Epidermal melanocyte (primary cell): ENCODE measurements around the gene GRB10.

Experiments used
- DNase-seq: peaks from one replicate; pipeline ENCODE4 v3.0.0; 2011; ENCODE audit warnings: low spot score; ENCODE audit not compliant: insufficient read length

Gene GRB10

DNA sequence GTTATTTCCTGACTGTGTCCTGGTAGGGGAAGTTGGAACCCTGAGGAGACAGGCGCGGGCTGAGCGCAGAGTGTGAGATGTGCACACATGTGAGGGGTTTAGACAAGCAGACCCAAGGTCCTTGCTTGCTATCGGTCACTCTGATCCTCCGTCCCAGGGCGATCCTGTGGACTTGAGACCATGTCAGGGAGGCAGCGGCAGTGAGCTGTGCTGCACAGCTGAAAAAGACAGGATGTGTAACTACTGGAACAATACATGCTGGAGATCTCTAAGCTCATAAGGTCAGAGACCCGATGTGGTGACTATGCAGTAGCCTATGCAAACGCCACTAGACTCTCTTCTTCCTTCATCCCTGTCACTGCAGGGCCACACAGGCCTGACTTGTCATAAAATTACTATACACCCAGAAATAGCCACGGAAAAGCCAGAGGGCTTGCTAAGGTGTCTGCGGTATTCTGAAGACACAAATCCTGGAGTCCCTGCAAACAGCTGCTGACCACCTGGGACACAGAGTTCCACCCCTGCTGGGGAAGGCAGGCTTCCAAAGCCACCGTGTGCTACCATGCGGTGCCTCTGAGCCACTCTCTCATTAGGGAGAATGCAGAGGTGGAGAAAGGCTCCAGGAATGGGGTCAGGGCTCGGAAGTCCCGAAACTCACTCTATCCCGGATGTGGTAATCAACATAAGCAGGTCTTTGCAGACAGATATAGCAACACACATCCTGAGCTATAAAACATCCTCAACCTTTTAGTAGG, 126.4 kb downstream of the GRB10 start:
- DNase-seq: no peak

DNA sequence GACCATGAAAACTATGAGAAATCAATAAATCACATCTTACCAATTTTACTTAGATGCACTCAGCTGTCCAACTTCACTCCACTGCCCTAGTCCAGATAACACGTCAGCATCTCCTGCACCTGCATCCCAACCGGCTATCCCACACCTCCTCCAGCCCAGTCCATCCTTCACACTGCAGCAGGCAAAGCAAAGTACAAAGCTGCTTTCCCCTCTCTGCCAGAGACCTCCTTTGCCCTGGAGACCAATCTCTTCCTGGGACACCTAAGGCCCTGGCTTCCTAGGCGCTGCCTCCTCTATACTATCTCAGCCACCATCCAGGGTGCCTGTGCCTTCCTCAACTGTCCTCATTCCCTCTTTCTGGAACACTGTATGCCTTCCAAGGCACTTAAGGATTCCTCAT, 127.2 kb downstream of the GRB10 start:
- DNase-seq: no peak

DNA sequence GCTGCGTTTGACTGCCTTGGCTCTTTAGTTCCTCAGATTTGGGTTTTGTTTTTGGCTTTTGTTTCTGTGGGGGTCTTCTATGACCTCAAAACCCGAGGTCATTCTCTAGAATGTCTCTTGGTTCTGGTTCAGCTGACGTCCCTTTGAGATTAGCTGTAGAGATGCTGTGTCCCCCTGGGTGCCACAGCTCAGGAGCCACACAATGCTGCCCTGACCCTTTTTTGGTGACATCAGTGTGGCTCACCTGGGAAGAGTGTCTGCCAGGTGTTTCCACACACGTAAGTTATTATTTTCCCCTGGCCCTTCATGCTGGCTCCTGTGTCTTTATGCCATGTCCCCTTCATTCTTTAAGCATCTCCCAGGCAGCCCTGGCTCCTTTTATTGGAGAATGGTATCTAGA, 127.7 kb downstream of the GRB10 start:
- no peak for DNase-seq

DNA sequence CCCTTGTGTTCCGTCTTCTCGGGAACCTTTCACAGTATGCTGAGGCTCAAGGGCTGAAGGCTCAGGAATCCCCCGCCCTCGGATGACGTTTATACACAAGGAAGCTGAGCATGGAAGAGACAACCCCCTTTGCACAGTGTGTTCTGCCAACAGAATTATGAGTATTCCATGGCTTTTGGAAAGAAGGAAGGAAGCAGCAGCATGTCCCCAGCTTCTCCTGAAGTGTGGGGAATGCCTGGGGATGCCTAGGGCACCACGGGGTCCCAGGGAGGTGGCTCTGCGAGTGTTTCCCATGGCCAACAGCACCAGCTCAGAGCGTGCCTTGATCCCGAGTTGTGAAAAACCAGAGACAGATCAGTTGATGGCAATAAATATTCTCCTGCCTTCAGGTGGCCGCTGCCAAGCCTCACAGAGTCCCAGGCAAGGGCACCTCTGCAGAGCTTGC, 128.7 kb downstream of the GRB10 start:
- no peak for DNase-seq

DNA sequence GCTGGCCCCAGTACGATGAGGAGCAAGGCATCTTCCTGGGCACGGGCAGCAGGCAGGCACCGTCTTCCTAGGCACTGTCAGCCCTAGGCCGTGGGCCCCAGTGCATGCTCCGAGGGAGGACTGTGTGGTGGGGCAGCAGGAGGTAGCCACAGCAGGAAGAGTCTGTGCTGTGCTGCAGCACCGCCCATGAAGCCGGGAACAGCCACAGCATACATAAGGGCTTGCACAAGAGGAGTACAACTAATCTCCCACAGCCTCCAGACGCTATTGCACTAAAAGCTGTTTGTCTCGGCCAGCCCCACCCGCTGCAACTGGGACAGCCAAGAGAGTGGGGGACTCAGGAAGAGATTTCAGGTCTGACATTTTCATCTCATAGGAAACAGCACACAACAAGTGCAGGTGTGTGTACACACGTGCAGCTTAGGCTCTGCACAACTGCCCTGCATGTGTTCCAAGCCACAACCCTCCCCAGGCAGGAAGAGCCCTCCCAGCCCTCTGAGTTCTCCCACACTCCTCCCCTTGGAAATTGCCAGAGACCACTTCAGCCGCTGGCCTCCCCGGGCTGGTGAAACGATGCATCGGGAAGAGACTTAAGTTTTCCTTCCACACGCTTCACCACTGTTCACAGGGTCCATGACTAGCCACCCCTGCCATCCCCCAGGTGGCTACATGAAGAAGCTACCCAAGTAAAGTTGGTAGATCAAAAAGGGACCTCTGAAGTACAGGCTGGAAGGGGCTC, 129.4 kb downstream of the GRB10 start:
- no peak for DNase-seq

DNA sequence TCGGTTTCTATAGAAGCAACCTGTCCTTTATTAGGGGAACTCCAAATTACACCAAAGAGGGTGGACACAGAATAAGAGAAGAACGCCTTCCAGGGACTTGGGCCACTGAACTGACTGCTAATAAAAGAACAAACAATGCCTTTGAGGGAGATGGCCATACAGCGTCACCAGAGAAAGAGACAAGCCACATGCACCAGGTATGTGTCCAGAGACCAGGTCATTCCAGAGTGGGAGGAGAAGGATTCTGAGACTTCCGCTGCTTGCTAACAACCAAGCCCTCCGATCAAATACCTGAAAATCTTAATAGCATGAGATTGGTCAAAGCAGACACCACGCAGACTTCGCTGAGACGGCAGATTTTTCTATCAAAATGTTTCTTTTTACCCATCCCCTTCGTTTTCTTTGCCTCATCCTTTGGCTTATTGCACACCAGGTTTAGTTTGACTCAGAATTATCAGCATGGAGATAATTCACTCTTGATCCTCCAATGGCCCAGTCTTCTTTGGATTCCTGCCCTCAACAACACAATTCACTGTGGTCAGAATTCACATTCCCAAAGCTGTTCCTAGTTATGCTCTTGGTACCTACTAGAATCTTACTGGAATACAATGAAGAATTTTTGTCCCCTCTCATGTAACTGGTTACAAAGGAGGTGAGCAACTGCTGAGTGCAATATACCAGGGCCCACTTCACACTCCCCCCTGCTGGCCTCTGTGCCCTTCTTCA, 130.1 kb downstream of the GRB10 start:
- no peak for DNase-seq

DNA sequence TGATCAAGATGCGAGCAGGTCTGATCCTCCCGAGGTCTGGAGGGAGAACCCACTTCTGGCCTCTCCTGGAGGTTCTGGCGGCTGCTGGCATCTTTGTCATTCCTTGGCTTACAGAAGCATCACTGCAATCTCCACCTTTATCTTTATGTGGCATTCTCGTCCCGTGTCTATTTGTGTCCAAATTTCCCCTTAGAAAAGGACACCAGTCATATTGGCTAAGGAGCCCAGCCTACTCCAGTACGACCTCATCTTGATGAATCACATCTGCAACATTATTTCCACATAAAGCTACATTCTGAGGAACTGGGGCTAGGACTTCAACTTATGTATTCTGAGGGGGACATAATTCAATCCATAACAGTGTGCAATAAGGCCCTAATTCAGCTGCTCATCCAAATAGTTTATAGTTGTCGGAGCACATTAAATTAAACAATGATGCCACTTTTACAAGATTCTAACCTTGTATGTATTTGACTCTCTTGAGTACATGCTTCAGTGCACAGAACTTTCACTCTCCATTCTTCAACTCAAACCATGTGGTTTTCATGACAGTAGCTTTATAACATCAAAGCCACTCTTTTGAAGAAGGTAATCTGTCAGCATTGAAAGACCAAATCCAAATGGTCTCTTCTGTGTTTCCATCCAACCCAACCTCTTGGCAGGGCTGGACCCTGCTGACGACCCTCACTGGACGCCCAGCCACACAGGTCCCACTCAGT, 131.3 kb downstream of the GRB10 start:
- DNase-seq: no peak

DNA sequence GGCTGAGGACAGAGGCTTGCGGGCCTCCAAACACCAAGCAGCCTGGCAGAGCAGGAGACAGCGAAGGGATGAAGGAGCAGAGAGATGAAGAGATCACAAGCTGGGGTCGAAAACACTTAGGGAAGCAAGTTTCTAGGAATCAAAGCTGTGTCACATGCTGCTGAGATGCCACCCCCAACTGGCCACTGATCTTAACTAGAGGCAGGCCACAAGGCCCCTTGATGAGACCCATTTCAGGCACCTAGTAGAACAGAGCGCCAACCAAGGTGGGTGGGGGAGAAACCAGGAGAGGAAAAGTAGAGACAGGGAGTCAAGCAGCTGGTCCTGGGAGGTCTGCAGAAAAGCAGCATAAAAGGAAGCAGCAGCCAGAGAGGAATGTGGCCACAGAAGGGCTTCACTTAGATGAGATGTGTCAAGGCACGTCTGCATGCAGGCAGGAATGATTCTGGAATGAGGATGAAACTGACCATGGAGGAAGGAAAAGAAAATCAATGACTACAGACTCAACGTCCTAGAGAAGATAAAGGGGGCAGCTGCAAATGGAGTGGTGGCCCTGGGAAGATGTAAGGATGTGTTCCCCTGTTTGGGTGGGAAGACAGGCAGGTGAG, 132.5 kb downstream of the GRB10 start:
- DNase-seq: no peak

DNA sequence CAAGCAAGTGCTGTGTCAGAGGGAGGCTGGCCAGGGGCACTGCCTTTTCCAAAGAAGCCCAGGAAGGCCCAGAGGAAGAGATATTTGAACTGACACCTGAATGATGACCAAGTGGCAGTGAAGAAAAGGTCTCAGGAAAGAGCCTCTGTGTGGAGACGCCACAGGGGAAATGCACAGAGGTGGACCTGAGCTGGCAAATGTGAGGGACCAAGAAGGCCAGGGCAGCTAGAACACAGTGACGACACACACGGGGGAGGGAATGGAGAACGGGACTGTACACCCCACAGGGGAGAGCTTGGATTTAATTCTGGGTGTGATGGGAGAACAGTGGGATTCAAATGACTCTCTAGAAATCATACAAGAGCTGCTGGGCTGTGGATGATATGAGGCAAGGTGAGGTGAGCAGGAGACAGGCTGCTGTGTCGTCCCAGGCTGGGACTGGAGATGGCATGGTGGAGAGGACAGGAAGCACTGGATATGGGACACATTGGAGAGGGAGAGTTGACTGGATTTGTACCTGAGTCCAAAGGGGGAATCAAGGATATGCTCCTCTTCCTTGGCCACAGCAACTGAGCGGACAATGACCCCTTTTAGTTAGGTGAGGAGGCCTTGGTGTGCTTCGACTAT, 133.3 kb downstream of the GRB10 start:
- no peak for DNase-seq

DNA sequence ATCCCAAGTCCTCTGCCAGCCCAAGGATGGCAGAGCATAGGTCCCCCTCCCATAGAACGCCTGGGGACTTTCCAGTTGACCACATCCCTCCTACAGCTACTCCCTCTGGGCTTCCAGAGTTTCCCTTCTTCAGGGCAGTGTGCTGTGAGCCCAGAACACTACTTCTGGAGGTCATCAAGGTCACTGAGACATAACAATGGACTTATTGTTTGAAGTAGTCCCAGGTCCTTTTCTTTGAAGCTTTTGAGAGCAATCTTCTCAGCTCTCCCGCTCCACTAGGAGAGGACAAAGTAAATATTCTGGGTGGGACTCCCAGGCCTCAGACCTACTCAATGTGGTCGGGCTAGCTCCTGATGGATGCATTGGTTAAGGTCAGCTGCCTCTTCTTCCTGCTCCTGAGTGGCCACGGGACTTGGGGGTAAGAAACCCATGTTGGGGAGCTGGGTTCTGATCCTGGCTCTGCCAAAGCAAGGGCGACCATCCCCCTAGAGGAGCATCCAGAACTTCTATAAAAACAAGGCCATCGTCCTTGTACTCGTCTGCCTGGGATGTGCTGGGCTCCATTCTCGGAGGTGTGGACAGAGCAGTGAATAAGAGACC, 134.0 kb downstream of the GRB10 start:
- no peak for DNase-seq

DNA sequence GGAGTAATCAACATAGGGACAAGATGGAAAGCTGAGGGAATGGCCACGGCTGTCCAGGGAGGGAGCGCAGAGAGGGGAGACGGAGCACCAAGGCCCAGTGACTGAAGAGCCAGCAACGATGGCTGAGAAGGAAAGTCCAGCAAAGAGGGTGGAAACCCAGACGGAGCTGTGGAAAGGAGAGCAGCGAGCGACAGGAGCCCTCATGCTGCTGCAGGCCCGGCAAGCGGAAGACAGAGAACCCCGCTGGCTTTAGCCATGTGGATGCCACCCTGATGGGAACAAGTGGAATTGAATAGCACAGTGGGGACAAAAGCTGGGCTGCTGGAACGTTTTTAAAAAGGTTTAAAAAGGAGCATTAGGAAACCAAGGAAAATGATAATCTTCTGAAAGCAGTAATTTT, 134.6 kb downstream of the GRB10 start:
- DNase-seq: no peak

DNA sequence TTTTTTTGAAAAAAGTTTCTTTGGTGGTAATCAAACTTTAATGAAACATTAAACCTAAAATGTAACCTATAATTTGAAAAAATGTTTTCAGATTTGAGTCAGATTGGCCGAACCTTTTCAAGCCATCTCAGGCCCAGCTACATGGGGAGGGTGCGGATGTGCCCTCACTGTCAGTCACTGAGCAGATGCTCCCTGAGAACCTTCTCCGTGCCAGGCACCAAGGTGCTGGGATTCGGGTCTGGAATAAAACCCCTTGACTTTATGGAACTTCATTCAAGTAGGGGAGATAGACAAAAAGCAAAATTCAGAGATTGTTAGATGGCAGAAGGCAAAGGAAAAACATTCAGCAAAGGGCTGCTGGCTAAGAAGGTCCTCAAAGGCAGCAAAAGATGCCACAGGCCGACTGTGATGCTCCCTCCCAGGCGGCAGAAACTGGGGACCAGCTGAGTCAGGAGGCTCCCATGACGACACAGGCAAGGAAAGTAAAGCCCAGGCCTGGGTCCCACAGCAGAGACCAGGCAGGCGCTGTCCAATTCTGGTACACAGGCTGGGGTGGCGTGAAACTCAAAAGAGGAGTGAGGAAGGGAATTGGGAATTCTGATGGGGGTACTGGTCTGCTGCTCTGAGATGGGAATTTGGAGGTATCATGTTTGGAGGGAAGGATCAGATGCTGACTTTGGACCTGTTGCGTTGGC, 135.3 kb downstream of the GRB10 start:
- DNase-seq: no peak

DNA sequence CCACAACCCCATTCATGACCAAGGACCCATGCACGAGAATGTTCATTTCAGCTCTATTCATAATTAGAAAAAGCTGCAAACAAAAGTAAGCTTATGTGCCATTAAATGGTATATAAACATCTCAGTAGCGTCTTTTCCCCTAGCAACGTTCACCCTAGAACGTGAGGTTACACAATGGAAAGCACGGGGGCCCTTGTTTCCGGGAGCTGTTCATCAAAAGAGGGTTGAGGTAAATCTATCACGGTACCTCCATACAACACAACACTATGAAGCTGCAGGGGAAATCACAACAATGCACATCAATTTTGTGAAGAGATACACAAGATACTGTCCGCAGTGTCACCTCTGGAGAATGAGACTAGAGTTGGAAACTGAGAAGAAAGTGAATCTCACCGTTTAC, 136.6 kb downstream of the GRB10 start:
- DNase-seq: no peak

DNA sequence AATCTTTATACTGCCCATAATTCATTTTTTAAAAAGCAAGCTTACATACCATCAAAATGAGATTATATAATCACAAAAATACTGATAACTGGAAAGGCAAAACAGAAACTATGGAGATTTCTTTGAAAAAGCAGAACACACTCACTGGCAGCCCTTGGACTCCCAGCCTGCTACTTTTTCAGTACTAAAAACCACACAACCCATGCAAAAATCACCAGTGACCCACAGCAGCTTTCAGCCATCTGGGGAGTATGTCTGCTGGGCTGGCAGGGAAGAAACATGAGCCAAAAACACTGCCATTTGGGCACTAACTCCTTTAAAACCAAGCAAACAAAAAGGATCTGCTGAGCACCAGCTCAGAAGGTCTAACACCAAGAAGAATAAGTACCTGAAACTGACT, 137.5 kb downstream of the GRB10 start:
- DNase-seq: no peak

DNA sequence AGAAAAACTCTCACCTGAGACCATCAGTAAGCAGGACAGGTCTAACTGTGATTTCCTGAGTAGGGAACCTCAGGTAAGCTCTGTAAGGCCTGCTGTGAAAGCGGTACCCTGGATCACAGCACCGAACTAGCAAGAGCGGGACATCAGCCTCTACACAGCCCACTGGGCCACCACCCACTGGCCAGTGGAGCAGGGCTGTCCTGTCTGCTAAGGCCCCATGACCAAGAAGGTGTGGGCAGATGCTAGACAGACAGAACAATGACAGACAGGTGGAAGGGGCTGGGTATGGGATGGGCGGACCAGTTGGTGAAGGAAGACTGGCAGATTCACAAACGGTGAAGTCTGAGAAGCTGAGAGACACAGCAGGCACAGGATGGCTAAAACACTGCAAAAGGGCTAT, 138.1 kb downstream of the GRB10 start:
- DNase-seq: no peak

DNA sequence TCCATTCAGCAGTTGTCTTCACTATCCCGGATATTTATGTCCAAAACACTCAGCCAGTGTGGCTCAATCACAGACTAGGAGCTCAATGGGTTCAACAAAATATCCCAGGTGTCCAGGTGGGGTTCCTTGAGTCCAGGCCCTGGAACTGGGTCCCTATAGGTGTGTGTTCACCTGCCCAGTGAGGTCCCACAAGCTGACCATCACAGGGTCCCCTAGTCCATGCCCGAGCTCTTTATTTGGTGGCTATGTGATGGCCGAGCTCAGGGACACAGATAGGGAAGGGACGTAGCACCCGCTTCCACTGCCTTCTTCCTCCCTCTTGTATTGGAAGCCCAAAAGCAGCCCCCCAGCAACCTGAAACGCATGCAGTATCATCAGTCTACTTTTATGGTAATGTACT, 138.6 kb downstream of the GRB10 start:
- no peak for DNase-seq

DNA sequence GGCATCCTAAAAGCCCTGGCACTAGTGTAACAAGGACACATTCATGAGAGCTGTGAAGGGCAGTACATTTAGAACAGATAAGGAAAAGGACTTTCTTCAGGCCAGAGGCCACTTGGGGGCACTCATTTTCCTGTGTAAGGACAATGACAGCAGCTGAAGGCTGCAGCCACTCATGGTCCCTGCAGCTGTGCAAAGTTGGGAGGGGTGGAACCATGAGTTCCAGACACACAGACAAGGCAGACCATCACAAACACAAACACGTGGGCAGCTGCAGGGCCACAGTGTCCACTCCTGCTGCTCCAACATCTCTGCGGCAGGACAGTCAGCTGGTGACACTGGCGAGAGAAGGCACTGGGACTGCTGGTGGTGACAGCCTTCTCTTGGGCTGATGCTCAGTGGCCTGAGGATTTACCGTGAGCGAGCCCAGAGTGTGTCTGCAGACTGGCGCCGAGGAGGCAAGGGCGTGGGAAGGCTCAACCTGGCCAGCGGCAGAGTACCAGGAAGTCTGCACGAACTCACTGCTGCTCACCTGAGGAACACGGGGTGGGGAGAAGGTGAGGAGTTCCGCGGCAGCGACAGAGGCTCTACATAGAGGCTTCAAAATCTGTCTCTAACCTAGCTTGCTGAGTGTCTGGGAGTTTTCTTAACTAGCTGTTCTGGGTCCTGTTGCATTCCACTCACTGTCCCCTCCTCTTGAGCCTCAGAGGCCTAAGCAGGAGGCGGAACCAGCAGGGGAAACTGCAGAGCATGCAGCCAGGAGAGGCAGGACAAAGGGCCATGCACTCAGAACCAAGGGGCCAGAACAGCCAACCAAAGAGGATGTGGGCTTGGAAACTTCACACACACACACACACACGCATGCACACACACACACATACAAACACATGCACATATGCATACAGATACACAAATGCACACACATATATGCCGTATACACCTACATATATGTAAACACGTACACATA, 141.0 kb downstream of the GRB10 start:
- DNase-seq: no peak

DNA sequence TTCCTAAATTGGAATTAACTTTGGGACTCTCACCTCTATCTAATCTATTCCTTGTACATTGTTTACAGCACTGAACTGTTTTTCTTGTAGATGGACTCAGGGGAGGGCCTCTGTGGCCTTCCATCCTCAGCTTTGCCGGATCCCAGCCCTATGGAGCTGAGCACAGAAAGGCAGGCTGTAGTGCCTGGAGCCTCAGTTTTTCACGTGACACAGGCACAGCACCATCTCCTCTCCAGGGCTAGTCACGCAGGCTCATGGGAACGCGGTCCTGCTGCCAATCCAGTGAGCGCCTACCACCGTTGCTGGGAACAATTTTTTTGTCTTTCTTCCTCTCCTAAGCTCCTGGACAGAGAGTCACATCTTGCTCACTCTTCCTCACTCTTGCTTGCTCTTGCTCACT, 141.9 kb downstream of the GRB10 start:
- no peak for DNase-seq

DNA sequence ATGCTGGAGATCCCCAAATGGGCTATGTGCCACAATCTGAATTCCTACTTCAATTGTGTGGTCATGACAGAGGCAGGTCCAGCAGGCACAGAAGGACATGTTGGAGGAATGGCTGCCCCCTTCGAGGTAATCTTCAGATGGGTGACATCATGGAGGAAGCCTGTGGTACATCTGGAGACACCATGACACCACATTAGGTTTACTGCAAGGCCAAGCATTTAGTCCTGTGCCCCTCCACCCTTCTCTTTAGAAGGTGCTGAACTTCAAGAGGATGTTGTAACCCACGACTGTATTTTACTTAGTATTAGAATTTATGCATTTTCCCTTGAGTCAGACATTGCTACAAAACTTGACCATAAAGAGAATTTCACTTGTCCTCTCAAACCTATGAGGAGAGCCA, 142.4 kb downstream of the GRB10 start:
- no peak for DNase-seq
